Chondrocyte (in vitro differentiated cells): ENCODE measurements around the gene ADGRL3. TPM values are rescaled to one million over a fixed set of nuclear protein-coding genes. Genes with fewer than 3 reads are reported as not detected.

ENCODE experiments used
- DNase-seq: peaks from one replicate; pipeline ENCODE4 v3.0.0; 2021; ENCODE audit warnings: mixed read lengths, low spot score
- H3K27ac Mint-ChIP-seq: one replicate; pipeline ENCODE4 v1.8.0; 2021; ENCODE audit warnings: mild to moderate bottlenecking, moderate library complexity, mixed read lengths; ENCODE audit not compliant: unreplicated experiment
- H3K27me3 Mint-ChIP-seq: 2 replicates; pipeline ENCODE4 v1.8.0; 2021; ENCODE audit warnings: low read depth, mixed read lengths
- H3K36me3 Mint-ChIP-seq: 2 replicates; pipeline ENCODE4 v1.8.0; 2021; ENCODE audit warnings: low read depth, mixed read lengths
- H3K4me1 Mint-ChIP-seq: 2 replicates; pipeline ENCODE4 v1.8.0; 2021; ENCODE audit warnings: low read depth, mild to moderate bottlenecking, mixed read lengths
- H3K4me3 Mint-ChIP-seq: one replicate; pipeline ENCODE4 v1.8.0; 2021; ENCODE audit warnings: mild to moderate bottlenecking, moderate library complexity, mixed read lengths; ENCODE audit not compliant: unreplicated experiment
- H3K9me3 Mint-ChIP-seq: 2 replicates; pipeline ENCODE4 v1.8.0; 2021; ENCODE audit warnings: low read depth, mixed read lengths
- CTCF ChIP-seq: fragments of 200-600 bp; sonication (generic); IDR thresholded peaks from 2 replicates; pipeline ENCODE4 v1.5.0; 2021; ENCODE audit warnings: antibody characterized with exemption, mild to moderate bottlenecking, moderate library complexity
- total RNA-seq: library from RNA; stranded (reverse); gene quantifications from 3 replicates; pipeline ENCODE4 v1.2.1, GENCODE V29; 2021

Gene ADGRL3
- total RNA-seq, 1 donor from 2014 or later = 11.6 TPM

GRCh38 chr4:61913619-61914018 lies 713.5 kb downstream of the ADGRL3 start:
- TF ChIP-seq CTCF = no peak
- Mint-ChIP-seq H3K4me1 (no peaks in the 10 kb centered on the region), H3K4me3 (no peak overlapping the region), H3K9me3 (no peaks in the 10 kb centered on the region), H3K27ac (no peak overlapping the region), H3K36me3 (no peaks in the 10 kb centered on the region), H3K27me3 (no peaks in the 10 kb centered on the region)
- no peak for DNase-seq

GRCh38 chr4:61915501-61915900 lies 715.4 kb downstream of the ADGRL3 start:
- no peak overlapping the region for H3K27ac Mint-ChIP-seq
- TF ChIP-seq CTCF = no peak
- no peaks in the 10 kb centered on the region for H3K27me3 Mint-ChIP-seq
- DNase-seq = no peak
- no peaks in the 10 kb centered on the region for H3K9me3 Mint-ChIP-seq
- no peak overlapping the region for H3K4me3 Mint-ChIP-seq
- no peaks in the 10 kb centered on the region for H3K4me1 Mint-ChIP-seq
- no peaks in the 10 kb centered on the region for H3K36me3 Mint-ChIP-seq

- TF ChIP-seq CTCF = no peak
- no peaks in the 10 kb centered on the region for H3K4me1 Mint-ChIP-seq
- no peak for DNase-seq
- H3K27me3 Mint-ChIP-seq = no peaks in the 10 kb centered on the region
- H3K36me3 Mint-ChIP-seq = no peaks in the 10 kb centered on the region
- no peaks in the 10 kb centered on the region for H3K9me3 Mint-ChIP-seq
- H3K4me3 Mint-ChIP-seq = no peak overlapping the region
- no peak overlapping the region for H3K27ac Mint-ChIP-seq
These were observed 718.4 kb downstream of the ADGRL3 start for GRCh38 chr4:61918507-61918906.

GRCh38 chr4:61918987-61919386 lies 718.9 kb downstream of the ADGRL3 start:
- no peak for TF ChIP-seq CTCF
- H3K27ac Mint-ChIP-seq = no peak overlapping the region

GRCh38 chr4:61919561-61919960 lies 719.4 kb downstream of the ADGRL3 start:
- Mint-ChIP-seq H3K36me3 (no peaks in the 10 kb centered on the region), H3K4me3 (no peak overlapping the region), H3K9me3 (no peaks in the 10 kb centered on the region), H3K4me1 (no peaks in the 10 kb centered on the region), H3K27me3 (no peaks in the 10 kb centered on the region), H3K27ac (no peak overlapping the region)
- DNase-seq = no peak
- no peak for TF ChIP-seq CTCF

More at GRCh38 chr4:61918987-61919386, 718.9 kb downstream of the ADGRL3 start:
- Mint-ChIP-seq H3K36me3 (no peaks in the 10 kb centered on the region), H3K27me3 (no peaks in the 10 kb centered on the region), H3K9me3 (no peaks in the 10 kb centered on the region), H3K4me1 (no peaks in the 10 kb centered on the region), H3K4me3 (no peak overlapping the region)
- DNase-seq = no peak
